ENCODE data around the gene UNC80.

DNA sequence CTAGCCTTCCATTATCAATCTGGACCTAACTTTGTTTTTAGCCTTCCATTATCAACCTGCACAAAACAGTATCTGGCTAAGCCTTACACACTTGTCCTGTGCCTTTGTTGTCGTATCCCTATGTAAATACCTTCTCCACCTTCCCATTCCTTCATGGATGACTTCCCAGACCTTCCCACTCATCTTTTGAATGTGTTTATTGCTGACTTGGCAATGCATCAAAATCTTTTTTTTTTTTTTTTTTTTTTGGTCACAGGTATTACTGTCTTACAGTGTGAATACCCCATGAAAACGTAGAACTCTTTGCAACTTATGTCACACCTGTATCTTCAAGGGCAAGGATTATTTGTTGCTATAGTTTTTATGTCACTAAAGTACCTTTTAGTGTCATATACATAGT, 256.5 kb downstream of the UNC80 start:
- no peak for TF ChIP-seq CTCF (conservative IDR thresholded peaks at IDR 0.05)
- no peak for TF ChIP-seq EZH2 (IDR thresholded peaks at IDR 0.05; ENCODE audit: low read depth)

Measured in PC-9 (cell line).